Stomach (tissue), 4 donors: ENCODE results near the gene SDHC.

Experiments used
- POLR2A ChIP-seq, 4 donors: fragments of 450-650 bp; IDR thresholded peaks; one replicate each; pipeline ENCODE4 v1.6.1; 2016; ENCODE audit warnings: antibody characterized with exemption in 4 of 4, control low read depth in 2 of 4, mild to moderate bottlenecking in 1 of 4, moderate library complexity in 1 of 4
- POLR2AphosphoS5 ChIP-seq, 3 donors: sonication (generic); formaldehyde crosslinking; IDR thresholded peaks; one replicate each; pipeline ENCODE4 v1.6.1; 2016; ENCODE audit warnings: antibody characterized with exemption in 3 of 3
- TF ChIP-seq, protein P1 (sequence below), 7 experiments: fragments of 450-650 bp in 4 of 7; fragments of 200-600 bp in 3 of 7; sonication (generic) in 3 of 7; IDR thresholded peaks; one replicate each; pipeline ENCODE4 v1.5.1; 2016 to 2019; ENCODE audit warnings: antibody characterized with exemption in 7 of 7, control low read depth in 2 of 7, mild to moderate bottlenecking in 1 of 7

- peak in 1 of 4 donors; percentile 34 for TF ChIP-seq POLR2A (IDR thresholded peaks at IDR 0.05)
- TF ChIP-seq, protein P1, sequence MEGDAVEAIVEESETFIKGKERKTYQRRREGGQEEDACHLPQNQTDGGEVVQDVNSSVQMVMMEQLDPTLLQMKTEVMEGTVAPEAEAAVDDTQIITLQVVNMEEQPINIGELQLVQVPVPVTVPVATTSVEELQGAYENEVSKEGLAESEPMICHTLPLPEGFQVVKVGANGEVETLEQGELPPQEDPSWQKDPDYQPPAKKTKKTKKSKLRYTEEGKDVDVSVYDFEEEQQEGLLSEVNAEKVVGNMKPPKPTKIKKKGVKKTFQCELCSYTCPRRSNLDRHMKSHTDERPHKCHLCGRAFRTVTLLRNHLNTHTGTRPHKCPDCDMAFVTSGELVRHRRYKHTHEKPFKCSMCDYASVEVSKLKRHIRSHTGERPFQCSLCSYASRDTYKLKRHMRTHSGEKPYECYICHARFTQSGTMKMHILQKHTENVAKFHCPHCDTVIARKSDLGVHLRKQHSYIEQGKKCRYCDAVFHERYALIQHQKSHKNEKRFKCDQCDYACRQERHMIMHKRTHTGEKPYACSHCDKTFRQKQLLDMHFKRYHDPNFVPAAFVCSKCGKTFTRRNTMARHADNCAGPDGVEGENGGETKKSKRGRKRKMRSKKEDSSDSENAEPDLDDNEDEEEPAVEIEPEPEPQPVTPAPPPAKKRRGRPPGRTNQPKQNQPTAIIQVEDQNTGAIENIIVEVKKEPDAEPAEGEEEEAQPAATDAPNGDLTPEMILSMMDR (IDR thresholded peaks at IDR 0.05), result peak in 2 of 7 experiments; percentile 23 to 43
- peak; percentile 17 to 85 (median 80) for TF ChIP-seq POLR2AphosphoS5 (IDR thresholded peaks at IDR 0.05)
Measured at GRCh38 chr1:161305867-161306519, 8.2 kb upstream of the SDHC start.
